GM04504 (cell line): ENCODE results near the gene DLGAP3.

Source experiments
- DNase-seq: peaks from one replicate; pipeline ENCODE4 v3.0.0-alpha.2; 2012; ENCODE audit warnings: low read depth

DLGAP3 gene

DNA sequence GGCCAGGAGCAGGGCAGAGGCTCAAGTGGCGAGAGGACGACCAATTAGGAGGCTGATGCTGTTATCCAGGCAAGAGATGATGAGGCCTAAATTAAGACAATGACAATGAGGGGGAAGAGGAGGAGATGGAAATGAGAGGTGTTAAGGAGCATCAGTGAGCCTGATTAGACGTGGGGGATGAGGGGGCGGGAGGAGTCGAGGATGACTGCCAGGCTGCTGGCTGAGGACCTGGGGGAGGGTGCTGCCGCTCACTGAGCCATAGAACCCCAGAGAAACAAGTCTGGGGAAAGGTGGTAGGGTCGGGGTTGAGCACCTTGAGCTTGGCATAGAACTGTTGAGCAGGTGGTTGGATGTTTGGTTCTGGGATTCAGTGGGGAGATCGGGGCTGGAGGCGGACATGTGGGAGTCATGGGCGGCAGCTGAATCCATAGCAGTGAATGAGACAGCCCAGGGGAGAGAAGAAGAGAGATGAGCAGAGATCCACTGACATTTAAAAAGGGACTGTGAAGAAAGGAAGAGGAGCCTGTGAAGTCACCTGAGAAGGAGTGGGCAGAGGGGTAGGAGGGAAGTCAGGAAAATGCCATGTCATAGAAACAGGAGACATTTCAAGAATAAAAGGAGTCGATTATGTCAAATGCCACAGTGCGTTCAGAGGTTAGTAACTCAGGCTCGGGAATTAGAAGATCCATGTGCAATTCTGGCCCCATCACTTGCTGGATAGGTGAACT lies 28.5 kb downstream of the DLGAP3 start:
- no peak for DNase-seq

DNA sequence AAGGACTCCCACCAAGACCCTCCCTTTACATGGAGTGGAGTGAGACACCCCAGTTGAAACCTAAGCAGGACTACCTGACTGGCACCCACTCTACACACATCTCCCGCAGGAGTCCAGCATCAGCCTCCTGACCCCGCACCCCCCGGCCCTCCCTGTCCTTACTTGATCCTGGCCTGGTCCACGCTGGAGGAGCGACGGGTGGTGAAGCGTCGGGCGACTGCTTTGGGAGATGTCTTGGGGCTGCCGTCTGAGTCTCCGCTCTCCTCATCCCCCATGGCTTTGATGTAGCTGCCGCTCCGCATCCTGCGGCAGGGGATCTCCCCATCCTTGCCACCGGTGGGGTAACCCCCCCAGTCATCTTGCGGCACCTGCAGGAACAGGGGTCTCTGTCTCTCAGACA lies 29.5 kb downstream of the DLGAP3 start:
- DNase-seq: no peak

DNA sequence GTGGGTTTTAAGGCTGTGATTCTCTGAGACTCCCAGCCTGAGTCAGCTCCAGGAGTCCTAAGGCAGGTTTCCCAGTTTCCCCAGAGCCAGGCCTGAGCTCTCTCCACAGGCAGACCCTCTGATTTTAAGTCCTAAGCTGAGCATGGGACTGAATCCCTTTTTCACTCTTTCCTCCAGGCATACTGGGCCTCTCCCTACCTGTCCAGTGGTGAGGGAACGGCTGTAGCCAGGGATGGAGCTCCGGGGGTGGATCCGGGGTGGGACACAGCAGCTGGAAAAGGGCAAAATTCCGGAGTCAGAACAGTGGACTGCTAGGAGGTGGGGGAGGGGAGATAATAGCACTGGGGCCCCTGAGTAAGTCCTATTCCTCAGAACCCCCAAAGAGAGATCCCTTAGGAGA lies 30.0 kb downstream of the DLGAP3 start:
- no peak for DNase-seq

DNA sequence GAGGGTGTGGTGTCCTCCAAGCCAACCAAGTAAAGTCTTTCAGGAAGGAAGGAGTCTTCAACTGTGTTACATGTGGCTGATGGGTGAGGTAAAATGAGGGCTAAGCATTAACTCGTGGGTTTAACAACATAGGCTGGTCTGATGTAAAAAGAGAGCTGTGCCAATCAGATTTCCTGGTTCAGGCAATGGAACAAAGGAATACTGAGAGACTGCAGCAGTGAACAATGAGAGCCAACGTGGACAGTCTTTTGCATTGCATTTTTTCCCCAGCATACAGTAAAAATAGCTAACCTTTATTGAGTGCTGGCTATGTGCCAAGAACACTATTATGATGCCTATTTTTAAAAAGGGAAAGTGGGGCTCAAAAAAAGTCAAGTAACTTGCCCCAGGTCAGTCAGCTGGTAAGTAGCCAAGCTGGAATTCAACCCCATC lies 31.1 kb downstream of the DLGAP3 start:
- no peak for DNase-seq

DNA sequence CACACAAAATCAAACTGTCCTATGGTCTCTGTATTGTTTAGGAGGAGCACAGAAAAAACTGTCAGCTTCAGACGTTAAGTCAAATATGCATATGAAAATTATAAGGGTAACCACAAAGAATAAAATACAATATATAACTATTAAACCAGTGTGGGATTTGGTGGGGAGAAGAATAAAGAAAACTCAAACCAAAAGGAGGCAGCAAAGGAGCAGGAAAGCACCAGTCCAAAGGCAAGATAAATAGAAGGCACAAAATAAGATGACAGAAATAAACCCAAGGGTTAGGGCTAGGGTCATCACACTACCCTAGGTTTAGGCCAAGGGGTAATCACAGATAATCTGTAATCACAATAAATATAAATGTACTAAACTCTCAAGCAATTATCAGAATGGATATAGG lies 32.8 kb downstream of the DLGAP3 start:
- DNase-seq: no peak

DNA sequence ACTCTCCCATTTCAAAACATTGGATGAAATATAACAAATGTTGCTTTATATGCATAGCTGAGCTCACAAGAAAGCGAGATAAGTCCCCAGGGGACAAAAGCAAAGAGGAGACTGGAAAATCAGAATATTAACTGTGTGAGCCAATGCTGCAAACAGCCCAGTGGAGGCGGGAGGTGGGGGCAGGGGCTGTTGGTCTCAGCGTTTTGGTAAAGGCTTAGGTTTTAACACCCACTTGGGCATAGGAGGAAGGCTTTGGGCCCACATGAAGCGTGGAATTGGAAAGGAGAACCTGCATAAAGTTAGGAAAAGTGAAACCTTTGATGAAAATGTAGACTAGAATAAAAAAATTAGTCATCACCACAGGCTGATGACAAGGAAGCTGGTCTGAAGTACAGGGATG lies 39.7 kb downstream of the DLGAP3 start:
- no peak for DNase-seq

DNA sequence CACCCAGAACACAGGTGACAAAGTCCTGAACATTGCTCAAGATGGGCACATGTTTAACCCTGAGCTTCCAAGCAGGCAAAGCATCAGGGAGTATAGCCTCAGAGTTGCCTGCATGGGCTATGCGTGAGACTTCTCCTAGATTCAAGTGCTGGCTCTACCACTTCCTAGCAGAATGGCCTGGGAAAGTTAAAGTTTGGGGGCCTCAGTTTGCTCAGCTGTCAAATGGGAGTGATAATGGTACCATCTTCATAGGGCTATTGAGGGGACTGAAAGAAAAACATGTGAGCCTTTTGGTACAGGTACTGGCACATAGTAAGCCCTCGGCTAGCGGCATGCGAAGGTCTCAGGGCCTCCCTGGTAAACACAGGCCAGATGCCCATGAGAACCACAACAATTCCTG lies 41.9 kb downstream of the DLGAP3 start:
- DNase-seq: no peak

DNA sequence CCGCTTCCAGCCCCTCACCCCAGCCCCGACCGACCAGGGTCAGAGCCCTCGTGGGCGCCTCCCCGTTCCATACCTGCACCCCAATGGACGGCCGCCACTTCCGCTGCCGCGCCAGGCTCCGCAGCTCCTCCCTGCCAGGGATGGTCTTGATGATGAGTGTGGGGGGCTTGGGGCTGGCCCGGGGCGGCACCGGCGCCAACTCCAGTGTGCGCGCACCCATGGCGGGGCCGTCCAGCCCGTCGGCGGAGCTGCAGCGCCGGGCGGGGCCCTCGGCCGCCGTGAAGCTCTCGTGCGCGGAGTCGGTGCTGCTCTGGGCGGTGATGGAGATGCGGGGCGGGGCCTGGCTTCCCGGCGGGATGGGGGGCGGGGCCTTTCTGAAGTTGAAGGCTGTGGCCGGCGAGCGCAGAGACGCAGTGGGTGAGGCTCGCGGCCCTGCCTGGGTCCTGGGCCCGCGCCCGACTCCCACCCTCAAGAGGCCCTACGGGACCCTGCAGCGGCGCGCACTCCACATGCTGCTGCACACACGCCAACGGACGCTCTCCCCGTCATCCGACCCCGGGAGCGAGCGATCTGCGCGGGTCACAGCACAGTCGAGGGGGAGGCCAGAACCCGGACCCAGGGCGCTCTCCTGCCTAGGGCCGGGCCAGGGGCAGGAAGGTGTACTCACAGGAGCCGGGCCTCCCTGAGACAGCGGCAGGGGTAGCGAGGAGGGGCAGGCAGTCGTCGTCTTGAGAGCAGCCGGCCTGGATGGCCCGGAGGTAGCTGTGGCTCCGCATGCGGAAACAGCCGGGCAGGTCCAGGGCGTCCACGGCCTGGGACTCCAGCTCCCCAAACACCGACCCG lies 43.8 kb downstream of the DLGAP3 start:
- DNase-seq: no peak

DNA sequence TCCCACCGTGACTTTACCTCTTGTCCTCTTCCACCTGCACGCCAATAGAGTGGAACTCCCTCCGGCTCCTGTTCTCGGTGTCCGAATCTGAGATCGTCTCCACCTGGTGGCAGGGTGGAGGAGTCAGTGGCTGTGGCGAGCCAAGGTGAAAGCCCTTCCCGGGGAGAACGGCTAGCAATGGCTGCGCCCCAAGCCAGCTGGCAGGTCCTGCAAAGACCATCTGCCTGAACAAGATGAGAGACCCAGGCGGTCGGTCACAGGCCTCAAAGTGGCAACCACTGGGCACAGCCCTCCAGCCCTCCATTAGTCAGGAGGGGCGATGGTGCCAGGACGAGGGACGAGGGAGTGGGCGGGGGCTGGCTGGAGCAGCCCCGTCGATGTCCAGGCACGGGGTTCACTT lies 44.5 kb downstream of the DLGAP3 start:
- no peak for DNase-seq

DNA sequence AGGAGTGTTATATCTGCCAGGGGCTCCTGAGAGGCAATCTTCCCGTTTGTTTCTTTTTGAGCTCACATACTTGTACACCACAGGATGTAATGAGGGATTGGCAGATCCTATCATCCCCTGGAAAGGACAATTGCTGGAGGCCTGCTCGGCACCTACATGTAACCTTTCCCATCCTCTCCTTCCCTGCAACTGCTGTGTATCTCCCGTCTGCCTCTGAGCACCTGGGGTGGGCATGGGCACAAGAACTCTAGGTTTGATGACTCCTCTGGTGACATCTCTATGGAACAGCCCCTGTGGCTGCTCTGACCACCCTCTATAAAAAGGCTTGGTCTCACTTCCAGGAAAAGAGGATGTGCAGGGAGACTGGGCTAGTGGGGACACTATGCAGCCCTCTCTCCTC lies 44.9 kb downstream of the DLGAP3 start:
- DNase-seq: no peak

DNA sequence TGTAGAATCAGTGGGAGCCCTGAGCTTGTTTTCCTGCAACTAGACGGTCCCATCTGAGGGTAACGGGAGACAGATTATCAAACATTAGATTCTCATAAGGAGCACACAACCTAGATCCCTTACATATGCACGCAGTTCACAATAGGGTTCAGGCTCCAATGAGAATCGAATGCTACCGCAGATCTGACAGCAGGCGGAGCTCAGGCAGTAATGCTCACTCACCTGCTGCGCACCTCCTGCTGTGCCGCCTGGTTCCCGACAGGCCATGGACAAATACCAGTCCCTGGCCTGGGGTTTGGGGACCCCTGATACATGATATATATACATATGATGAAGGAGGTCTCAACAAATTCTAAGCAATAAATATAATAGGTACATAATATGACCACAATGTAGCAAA lies 50.2 kb downstream of the DLGAP3 start:
- no peak for DNase-seq

DNA sequence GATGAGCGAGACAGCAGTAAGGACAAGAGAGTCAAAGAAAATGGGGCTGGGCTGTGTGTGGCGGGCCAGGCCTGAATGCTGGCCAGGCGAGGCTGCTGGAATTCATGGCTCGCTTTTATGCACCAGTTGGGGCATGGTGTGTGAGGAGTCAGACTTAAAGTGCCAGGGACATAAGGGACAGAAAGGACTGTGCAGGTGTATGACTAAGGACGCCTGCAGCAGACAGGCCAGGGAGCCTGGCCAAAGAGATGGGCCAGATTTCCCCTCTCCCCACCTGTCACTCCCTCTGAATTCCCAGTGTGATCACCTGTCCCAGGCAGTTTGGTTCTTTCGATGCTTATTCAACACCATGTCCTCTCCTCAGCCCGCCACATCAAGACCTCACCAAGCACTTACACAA lies 53.0 kb downstream of the DLGAP3 start:
- no peak for DNase-seq

DNA sequence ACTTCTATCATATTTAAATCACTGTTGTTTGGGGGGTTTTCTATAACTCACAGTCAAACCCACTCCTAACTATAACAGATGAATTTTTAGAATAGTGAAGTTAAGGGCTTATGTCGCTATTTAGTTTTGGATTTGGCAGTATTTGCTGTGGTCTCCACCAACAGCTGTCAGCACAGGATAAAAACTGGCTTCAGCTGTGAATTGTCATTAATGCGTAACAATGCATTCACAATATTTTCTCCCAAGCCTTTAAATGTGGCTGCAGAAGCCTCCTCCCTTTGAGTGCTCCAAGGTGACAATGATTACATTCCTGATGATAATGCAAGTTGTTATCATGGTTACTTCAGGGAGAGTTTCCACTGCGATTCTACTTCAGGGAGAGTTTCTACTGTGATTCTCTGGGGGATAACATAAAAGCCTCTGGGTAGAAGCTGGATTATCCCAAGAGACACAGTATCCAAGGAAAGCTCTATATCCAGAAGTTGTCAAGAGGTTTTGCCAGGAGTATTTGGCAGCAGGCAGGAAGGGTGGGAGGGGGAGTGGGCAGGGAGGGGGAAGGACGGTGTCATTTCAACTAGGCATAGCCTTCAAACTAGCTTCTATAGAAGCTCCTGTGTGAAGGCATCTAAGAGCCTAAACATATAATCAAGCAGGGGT lies 55.0 kb downstream of the DLGAP3 start:
- DNase-seq: no peak

DNA sequence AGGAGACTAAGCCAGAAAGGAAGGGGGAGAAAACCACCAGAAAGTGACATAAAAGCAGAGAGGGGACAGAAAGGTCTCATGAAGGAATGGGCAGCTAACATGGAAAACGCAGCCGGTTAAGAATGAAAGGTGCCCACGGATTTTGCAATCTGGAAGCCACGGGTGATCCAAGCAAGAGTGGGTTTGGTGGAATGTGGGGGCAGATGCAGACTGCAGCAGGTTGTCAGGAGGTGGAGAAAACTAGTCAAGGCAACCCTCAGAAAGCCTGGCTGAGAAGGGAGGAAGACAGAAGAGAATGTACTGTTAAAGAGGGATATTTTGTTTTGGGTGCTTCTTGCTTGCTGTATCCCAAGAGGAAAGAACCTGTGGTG lies 57.3 kb downstream of the DLGAP3 start:
- no peak for DNase-seq

DNA sequence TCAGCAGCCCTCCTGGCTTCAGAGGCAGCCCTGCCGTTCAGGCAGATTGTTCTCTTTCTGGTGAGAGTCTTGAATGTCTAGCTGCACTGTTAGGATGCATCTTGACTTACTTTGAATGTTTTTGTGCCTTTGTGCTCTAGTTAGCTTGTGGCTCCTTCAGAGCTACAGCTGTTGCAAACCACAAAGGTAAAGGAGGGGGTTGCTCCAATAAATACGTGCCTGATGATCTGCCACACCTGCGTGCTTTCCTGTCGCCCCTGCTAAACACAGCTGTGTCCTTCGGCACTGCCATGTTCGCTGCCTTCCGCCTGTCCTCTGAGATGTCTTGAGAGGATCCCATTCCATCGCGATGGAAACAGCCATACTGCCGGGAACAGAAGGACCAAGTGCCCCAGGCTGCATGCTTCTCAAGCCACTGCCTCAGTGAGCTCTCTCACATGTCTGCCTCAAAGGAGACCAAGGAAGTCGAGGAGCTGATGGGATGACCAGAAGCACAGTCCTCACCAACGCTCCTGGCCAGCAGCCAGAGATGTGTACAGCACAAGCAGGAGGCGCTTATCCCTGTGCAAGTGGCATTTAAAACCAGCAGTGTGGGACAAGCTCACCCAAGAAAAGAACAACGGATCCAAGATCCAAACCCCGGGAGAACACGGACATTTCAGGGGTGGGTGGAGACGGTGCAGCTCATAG lies 57.9 kb downstream of the DLGAP3 start:
- no peak for DNase-seq

DNA sequence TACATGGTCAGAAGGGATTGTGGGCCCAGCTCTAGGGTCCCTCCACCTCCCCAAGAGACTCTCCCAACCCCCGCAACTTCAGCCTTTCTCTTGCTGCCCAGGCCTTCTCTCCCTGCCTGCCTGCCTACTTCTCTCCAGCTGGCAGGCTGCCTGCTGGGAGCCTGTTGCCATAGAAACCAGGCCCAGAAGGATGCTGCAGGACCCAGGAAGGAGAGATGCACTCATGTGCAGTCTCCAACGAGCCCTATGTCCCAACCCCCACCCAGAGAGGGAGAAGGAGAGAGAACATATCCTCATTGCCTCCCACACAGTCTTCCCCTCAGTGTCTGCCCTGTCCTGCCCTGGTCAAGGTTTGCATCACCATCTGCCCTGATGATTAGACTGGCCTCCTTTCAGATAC lies 59.1 kb downstream of the DLGAP3 start:
- DNase-seq: no peak

DNA sequence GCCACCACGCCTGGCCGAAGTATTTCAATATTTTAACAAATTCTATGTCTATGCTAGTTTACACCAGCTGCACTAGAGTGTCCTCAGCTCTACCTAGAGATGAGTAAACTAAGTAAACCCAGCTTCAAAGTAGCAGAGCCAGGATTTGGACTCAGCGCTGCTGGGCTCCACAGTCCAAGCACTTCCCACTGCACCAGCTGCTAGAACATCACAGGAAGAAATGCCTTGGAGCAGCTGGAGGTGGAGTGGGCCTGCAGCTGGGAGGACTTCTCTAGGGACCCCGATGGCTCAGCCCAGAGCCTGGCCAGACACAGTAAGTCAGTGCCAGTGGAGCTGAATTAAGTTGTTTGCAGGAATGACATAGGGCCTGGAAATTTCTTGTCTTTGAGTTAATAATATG lies 59.7 kb downstream of the DLGAP3 start:
- DNase-seq: no peak

DNA sequence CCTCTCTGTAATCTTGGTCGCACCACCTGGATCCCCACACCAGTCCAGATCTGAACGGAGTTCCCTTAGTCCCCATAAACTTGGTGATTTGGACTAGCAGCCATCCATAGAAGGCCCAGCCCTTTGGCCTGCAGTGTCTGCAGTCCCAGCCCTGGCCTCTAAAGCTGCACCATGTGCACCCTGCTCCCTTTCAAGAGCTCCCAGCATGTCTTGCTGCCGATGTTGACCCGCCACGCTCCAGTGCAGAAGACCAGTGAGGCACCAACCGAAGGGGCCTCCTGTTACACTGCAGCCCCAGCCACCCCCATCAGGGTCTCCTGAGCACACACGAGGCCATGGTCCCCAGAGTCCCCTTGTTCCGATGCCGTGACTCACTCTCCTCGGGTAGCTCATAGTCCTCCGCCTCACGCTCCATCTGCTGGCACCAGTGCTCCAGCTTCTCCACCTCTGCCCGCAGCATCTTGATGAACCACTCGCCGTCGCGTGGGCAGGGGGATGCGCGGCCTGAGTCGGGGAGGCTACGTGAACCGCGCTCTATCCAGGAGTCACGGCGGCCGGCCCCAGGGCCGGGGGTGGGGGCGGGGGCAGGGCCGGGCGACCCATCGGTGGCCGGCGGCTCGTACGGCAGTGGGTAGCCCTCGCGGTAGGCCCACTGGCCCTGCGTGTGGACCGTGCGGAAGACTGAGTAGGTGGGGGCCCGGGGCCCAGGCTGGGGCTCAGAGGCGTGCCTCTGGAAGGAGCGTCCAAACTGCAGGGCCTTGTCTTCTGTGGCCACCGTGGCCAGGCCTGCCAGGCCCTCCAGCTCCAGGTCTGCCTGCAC lies 61.0 kb downstream of the DLGAP3 start:
- no peak for DNase-seq

DNA sequence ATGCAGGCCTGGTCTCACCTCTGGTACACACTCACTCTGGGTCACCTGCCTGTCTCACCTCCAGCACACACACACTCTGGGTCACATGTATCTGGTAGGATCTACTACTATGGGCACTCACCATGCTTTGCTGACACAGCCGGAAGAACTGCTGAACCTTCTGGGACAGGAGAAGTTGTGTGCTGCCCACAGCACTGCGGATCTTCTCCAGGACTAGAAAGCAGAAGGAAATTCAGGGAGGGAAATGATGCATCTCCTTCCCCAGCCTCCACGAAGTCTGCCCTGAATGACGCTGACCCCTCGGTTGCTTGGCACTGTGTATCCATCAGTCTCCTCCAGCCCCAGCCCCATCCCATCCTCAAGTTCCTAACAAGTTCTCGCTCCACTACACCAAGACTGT lies 62.0 kb downstream of the DLGAP3 start:
- DNase-seq: no peak

DNA sequence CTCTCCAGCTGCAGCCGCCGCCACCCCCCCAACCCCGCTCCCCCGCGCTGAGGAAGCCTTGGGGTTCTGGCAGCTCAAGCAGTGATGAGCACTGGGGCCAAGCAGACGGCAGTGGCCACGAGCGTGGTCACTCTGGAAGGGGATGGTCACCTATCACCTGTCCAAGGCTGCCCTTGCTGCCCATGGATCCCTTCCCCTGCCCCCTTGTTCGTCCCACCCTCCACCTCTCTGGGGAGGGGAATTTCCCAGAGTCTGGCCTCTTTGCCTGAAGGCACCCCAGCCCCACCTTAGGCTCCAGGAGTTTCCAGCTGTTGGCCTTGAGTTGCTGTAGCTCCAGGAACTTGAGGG lies 62.7 kb downstream of the DLGAP3 start:
- no peak for DNase-seq

DNA sequence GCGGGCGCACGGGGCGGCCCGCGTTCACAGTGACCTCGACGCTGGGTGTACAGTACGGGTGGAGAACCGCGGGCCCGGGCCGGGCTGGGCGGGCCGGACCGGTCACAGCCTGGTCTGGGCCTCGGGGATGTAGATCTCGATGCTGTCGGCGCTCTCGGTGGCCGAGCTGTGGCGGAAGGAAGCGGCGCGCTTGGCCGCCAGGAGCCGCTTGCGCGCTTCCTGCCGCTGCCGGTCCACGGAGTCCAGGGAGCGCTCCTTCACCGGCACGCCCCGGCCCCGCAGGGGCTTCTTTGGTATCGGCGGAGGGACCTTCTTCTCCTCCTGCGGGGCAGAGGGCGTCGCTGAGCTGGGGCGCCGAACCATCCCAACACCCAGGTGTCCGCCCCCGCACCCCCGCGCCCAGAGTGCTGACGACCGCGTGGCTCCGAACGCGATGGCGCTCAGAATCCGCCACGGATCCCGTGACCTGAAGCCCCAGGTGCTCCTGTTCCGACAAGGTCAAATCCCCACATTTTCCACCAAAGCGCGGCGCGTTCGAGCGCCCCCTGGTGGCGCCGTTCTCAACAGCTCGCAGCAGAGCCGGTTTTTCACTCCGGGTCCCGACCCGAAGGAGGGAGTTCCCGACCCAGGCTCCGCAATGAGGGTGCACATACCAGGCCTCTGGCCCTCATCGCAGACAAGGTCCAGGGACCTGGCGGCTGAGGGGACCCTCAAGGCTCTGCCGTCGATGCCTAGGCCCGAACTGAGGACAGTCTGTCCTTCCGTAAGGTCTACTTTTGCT lies 63.3 kb downstream of the DLGAP3 start:
- peak; percentile 40 for DNase-seq
